Pancreas (tissue), 10 donors: Measurements from ENCODE around the gene NEK11. TPM values are rescaled to one million over a fixed set of nuclear protein-coding genes. Genes with fewer than 3 reads are reported as not detected.
A peak's percentile ranks its signal among the peaks of the same experiment; 100 is the strongest.

Experiments used
- ATAC-seq, 4 donors: fragments of 200-7000 bp; cut with Tn5 transposase; one replicate each; pipeline versions ENCODE4 v1.8.0 to v1.9.1; 2020; ENCODE audit warnings: mild to moderate bottlenecking in 4 of 4, moderate library complexity in 4 of 4
- DNase-seq, 6 donors: peaks; one replicate each; pipeline ENCODE4 v3.0.0-alpha.2; 2020
- FAIRE-seq: peaks from 2 replicates; lab custom pipeline; 2012; peaks lifted over from hg19 to GRCh38; lab: Jason Lieb, UNC
- H3K27ac ChIP-seq, 4 donors: fragments of 200-600 bp; sonication (generic); 1 replicate in 3 of 4; 2 replicates in 1 of 4; pipeline versions ENCODE4 v1.5.0 to v1.8.0; 2020
- H3K27me3 ChIP-seq, 4 donors: fragments of 200-600 bp; one replicate each; pipeline ENCODE4 v1.8.0; 2021
- H3K36me3 ChIP-seq, 3 donors: fragments of 200-600 bp; sonication (generic) in 1 of 3; one replicate each; pipeline versions ENCODE4 v1.5.0 to v1.8.0; 2020 to 2021
- H3K4me1 ChIP-seq, 3 donors: fragments of 200-600 bp; one replicate each; pipeline ENCODE4 v1.8.0; 2021
- H3K4me3 ChIP-seq, 4 donors: fragments of 200-600 bp; sonication (generic) in 2 of 4; one replicate each; pipeline versions ENCODE4 v1.5.0 to v1.8.0; 2020 to 2021
- H3K9me3 ChIP-seq, 4 donors: fragments of 200-600 bp; one replicate each; pipeline ENCODE4 v1.8.0; 2021
- CTCF ChIP-seq, 4 donors: fragments of 200-600 bp; sonication (generic) in 3 of 4; IDR thresholded peaks; one replicate each; pipeline versions ENCODE4 v1.5.0 to v1.8.0; 2021; ENCODE audit warnings: antibody characterized with exemption in 4 of 4
- WGBS, 2 donors: extraction: QIAGEN DNeasy Blood & Tissue Kit; methylation state at CpG; one replicate each; pipeline ENCODE4 v1.1.7; 2013; 5-methylcytosine and 5-hydroxymethylcytosine counted together
- intact Hi-C, 3 donors: fragments of 100-400 bp; cut with DNase I; formaldehyde crosslinking; loops; one replicate each; pipeline versions ENCODE4 v1.11.1 to v1.14.2; 2022
- polyA plus RNA-seq, 2 donors: library from polyadenylated mRNA; stranded (reverse); fragments of 200-250 nt; gene quantifications; one replicate each; pipeline ENCODE4 v1.2.3, GENCODE V29; 2013
- total RNA-seq, 6 donors: library from RNA; stranded (reverse); fragmentation: NEBNext Ultra II Directional in 4 of 6; extraction: Animal tissue kit (Norgen Biotek cat#: 25700) in 4 of 6; gene quantifications; one replicate each; pipeline versions ENCODE4 v1.2.1 to v1.2.4, GENCODE V29; 2021 to 2023
- donor health status: healthy with polysubstance abuse.
- donor health status: DM: no; HTN: no; CAD: no; lungs with moderate emphysema.
- donor health status: DM: no; HTN: no; CAD: no.
- donor health status: control.
- donor health status: control.
- donor health status: Bipolar disorder and iron deficiency.
- donor health status: DM: yes; HTN: yes; CAD: no.
- donor health status: DM: no; HTN: no; CAD: no.
- donor health status: DM: no; HTN: no; CAD: no.
- donor health status: DM: yes; HTN: yes; CAD: no.

NEK11 gene
- total and polyA plus RNA-seq, 8 donors = 2.1 to 7.2 (median 3.3) TPM

GRCh38 chr3:131082246-131082645 lies 55.6 kb downstream of the NEK11 start:
- intact Hi-C loops = no loop called here
- WGBS, 2 donors = 94 to 96% methylated on average over 4 of the region's 4 CpGs
- no peak for ATAC-seq

GRCh38 chr3:131082871-131083863 lies 56.5 kb downstream of the NEK11 start:
- DNase-seq (peak; percentile 19 to 67 (median 37)), ATAC-seq (peak in 2 of 4 donors; percentile 57 to 58), FAIRE-seq (no peak)
- Histone ChIP-seq H3K4me3 (no peak overlapping the region), H3K9me3 (no peaks in the 10 kb centered on the region), H3K27ac (no peak overlapping the region), H3K4me1 (no peaks in the 10 kb centered on the region), H3K27me3 (no peaks in the 10 kb centered on the region), H3K36me3 (no peaks in the 10 kb centered on the region)
- 21 to 25% methylated on average over 5 of the region's 5 CpGs for WGBS, 2 donors
- no peak for TF ChIP-seq CTCF (IDR thresholded peaks at IDR 0.05)
- intact Hi-C loops = no loop called here

More at GRCh38 chr3:131082246-131082645, 55.6 kb downstream of the NEK11 start:
- Histone ChIP-seq H3K9me3 (no peaks in the 10 kb centered on the region), H3K4me3 (no peak overlapping the region), H3K4me1 (no peaks in the 10 kb centered on the region), H3K27me3 (no peaks in the 10 kb centered on the region), H3K27ac (no peak overlapping the region), H3K36me3 (no peaks in the 10 kb centered on the region)
- DNase-seq (no peak), FAIRE-seq (no peak)
- TF ChIP-seq CTCF (IDR thresholded peaks at IDR 0.05) = no peak

- no peak for DNase-seq
- TF ChIP-seq CTCF (IDR thresholded peaks at IDR 0.05) = no peak
- intact Hi-C loops = no loop called here
- Histone ChIP-seq H3K27ac (no peak overlapping the region), H3K36me3 (no peaks in the 10 kb centered on the region), H3K9me3 (no peaks in the 10 kb centered on the region), H3K4me3 (no peak overlapping the region), H3K4me1 (no peaks in the 10 kb centered on the region), H3K27me3 (no peaks in the 10 kb centered on the region)
- no peak for ATAC-seq
- WGBS, 2 donors = 91 to 92% methylated on average over 3 of the region's 3 CpGs
- FAIRE-seq = no peak
Observed at GRCh38 chr3:131091768-131092167, 65.1 kb downstream of the NEK11 start.

DNA sequence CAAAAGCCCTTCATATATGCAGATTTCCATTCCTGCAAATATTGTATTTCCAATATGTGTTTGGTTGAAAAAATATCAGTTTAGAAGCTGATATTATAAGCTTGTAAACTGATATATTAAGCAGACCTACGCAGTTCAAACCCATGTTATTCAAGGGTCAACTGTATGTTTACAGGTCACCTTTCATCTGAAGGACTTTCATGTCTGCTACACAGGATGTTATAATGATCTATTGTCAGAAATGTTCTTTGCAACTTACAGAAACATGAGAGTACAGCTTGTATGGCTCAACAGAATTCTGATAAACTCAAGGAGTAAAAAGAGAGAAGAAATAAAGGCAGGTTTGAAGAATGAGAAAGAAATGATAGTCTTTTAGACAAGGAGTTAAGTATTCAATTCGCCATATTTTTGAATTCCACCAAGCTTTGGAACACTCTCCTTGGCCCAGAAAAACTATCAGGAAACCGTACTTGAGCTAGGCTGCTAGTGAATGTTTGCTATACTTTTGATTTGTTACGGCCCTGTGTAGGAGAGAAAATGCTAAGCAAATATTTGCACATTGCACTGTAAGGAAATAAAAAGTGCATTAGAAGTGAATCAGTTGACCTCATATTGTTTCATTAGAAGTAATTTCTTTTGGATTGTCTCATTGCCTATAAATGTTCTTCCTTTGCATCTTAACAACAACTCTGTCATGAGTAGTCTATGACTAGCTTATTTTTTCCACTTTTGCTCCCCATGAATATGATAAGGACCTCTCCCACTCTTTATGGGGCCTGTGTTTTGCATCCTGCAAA lies 81.2 kb downstream of the NEK11 start:
- intact Hi-C loops = no loop called here
- ATAC-seq = peak in 2 of 4 donors; percentile 60 to 70
- no peak for FAIRE-seq
- Histone ChIP-seq H3K27me3 (no peaks in the 10 kb centered on the region), H3K4me1 (peaks cover 0 to 8% (median 0%) of the 10 kb centered on the region in 3 donors), H3K9me3 (no peaks in the 10 kb centered on the region), H3K36me3 (no peaks in the 10 kb centered on the region), H3K4me3 (no peak overlapping the region), H3K27ac (no peak overlapping the region)
- no peak for TF ChIP-seq CTCF (IDR thresholded peaks at IDR 0.05)
- WGBS, 2 donors = 38 to 41% methylated on average over 4 of the region's 4 CpGs
- DNase-seq = no peak
